HepG2 (cell line): ENCODE measurements around the gene ACSS2. TPM values are rescaled to one million over a fixed set of nuclear protein-coding genes. Genes with fewer than 3 reads are reported as not detected.
A peak's percentile ranks its signal among the peaks of the same experiment; 100 is the strongest.

Source experiments
- CBFB ChIP-seq: sonication (generic); formaldehyde crosslinking; IDR thresholded peaks from 2 replicates; pipeline ENCODE4 v1.4.0; 2020; ENCODE audit warnings: missing genetic modification reagents
- CREB1 ChIP-seq, 2 experiments: fragments of 450-650 bp in 1 of 2; IDR thresholded peaks; 2 replicates each; pipeline ENCODE4 v1.6.1; 2016 to 2017; ENCODE audit warnings: control low read depth in 1 of 2, mild to moderate bottlenecking in 1 of 2, missing compliant biosample characterization in 1 of 2, missing genetic modification characterization in 1 of 2
- ELF4 ChIP-seq: sonication (generic); formaldehyde crosslinking; IDR thresholded peaks from 2 replicates; pipeline ENCODE4 v1.5.0; 2020; ENCODE audit warnings: missing genetic modification reagents, mild to moderate bottlenecking, moderate library complexity, borderline replicate concordance
- ERF ChIP-seq: IDR thresholded peaks from 2 replicates; pipeline ENCODE4 v1.6.1; 2018; ENCODE audit warnings: missing biosample characterization, missing genetic modification reagents
- FOSL2 ChIP-seq: sonication (generic); formaldehyde crosslinking; IDR thresholded peaks from 2 replicates; pipeline ENCODE4 v1.4.0; 2020; ENCODE audit warnings: missing genetic modification reagents
- HNF4A ChIP-seq: sonication (generic); formaldehyde crosslinking; IDR thresholded peaks from 2 replicates; pipeline ENCODE4 v1.4.0; 2020; ENCODE audit warnings: missing genetic modification reagents
- IKZF1 ChIP-seq: fragments of 450-650 bp; IDR thresholded peaks from 2 replicates; pipeline ENCODE4 v1.7.1; 2016
- MLLT10 ChIP-seq: sonication (generic); formaldehyde crosslinking; IDR thresholded peaks from 2 replicates; pipeline ENCODE4 v1.4.0; 2020; ENCODE audit warnings: missing genetic modification reagents
- NFE2L2 ChIP-seq: fragments of 150-350 bp; IDR thresholded peaks from 2 replicates; pipeline ENCODE4 v1.6.1; 2014; ENCODE audit warnings: low read length
- REXO4 ChIP-seq: sonication (generic); formaldehyde crosslinking; IDR thresholded peaks from 2 replicates; pipeline ENCODE4 v1.8.0; 2022; ENCODE audit warnings: missing genetic modification reagents, mild to moderate bottlenecking, borderline replicate concordance
- SYNCRIP ChIP-seq: fragments of 200-400 bp; formaldehyde crosslinking; IDR thresholded peaks from 2 replicates; pipeline ENCODE4 v1.6.1; 2018; ENCODE audit warnings: mild to moderate bottlenecking, low read depth, low read length; ENCODE audit not compliant: insufficient read depth
- ZFP90 ChIP-seq: sonication (generic); formaldehyde crosslinking; IDR thresholded peaks from 2 replicates; pipeline ENCODE4 v1.8.0; 2022; ENCODE audit warnings: missing genetic modification reagents, mild to moderate bottlenecking, inconsistent platforms, borderline replicate concordance
- ZFX ChIP-seq: sonication (generic); formaldehyde crosslinking; IDR thresholded peaks from 2 replicates; pipeline ENCODE4 v1.4.0; 2020; ENCODE audit warnings: mild to moderate bottlenecking, low read depth, missing genetic modification reagents, moderate library complexity
- ZNF615 ChIP-seq: sonication (generic); formaldehyde crosslinking; IDR thresholded peaks from 2 replicates; pipeline ENCODE4 v1.5.0; 2020; ENCODE audit warnings: mild to moderate bottlenecking, missing genetic modification reagents, borderline replicate concordance
- ZNF629 ChIP-seq: sonication (generic); formaldehyde crosslinking; conservative IDR thresholded peaks from 2 replicates; pipeline ENCODE4 v1.5.0; 2020; ENCODE audit warnings: missing genetic modification reagents
- ZNF749 ChIP-seq: sonication (generic); formaldehyde crosslinking; IDR thresholded peaks from 2 replicates; pipeline ENCODE4 v1.8.0; 2022; ENCODE audit warnings: mild to moderate bottlenecking, missing genetic modification reagents, moderate library complexity, borderline replicate concordance
- ZSCAN21 ChIP-seq: sonication (generic); formaldehyde crosslinking; IDR thresholded peaks from 2 replicates; pipeline ENCODE4 v1.8.0; 2022; ENCODE audit warnings: mild to moderate bottlenecking, missing genetic modification reagents, moderate library complexity, borderline replicate concordance
- polyA plus RNA-seq, 8 experiments: library from polyadenylated mRNA; depleted of rRNA in 3 of 8; stranded (reverse) in 7 of 8; unstranded in 1 of 8; fragments of >200 nt; fragmentation: Illumina TruSeq in 4 of 8; extraction: Trizol in 4 of 8; gene quantifications; 2 replicates each; pipeline versions ENCODE4 v1.2.1 to v1.2.3, GENCODE V29; 2011 to 2016; ENCODE audit warnings: low read depth in 4 of 8, missing spikeins in 1 of 8, mixed read lengths in 1 of 8; ENCODE audit not compliant: insufficient read depth in 1 of 8
- total RNA-seq, 5 experiments: library from RNA; depleted of rRNA; stranded (reverse); fragments of >200 nt; fragmentation: Illumina TruSeq; extraction: Trizol; gene quantifications; 2 replicates each; pipeline ENCODE4 v1.2.3, GENCODE V29; 2016; ENCODE audit warnings: low read depth in 1 of 5
- TF ChIP-seq, protein P1 (sequence below): sonication (generic); formaldehyde crosslinking; IDR thresholded peaks from 2 replicates; pipeline ENCODE4 v1.4.0; 2020; ENCODE audit warnings: missing genetic modification reagents
- TF ChIP-seq, protein P2 (sequence below): sonication (generic); formaldehyde crosslinking; IDR thresholded peaks from 2 replicates; pipeline ENCODE4 v1.4.0; 2020; ENCODE audit warnings: mild to moderate bottlenecking, missing genetic modification reagents
- TF ChIP-seq, protein P3 (sequence below): IDR thresholded peaks from 2 replicates; pipeline ENCODE4 v1.6.1; 2016; ENCODE audit warnings: mild to moderate bottlenecking, missing biosample characterization, missing genetic modification reagents
- TF ChIP-seq, protein P4 (sequence below): sonication (generic); formaldehyde crosslinking; conservative IDR thresholded peaks from 2 replicates; pipeline ENCODE4 v1.4.0; 2020; ENCODE audit warnings: mild to moderate bottlenecking, missing genetic modification reagents, moderate library complexity
- TF ChIP-seq, protein P5 (sequence below): sonication (generic); formaldehyde crosslinking; IDR thresholded peaks from 2 replicates; pipeline ENCODE4 v1.5.0; 2020; ENCODE audit warnings: mild to moderate bottlenecking, missing genetic modification reagents, borderline replicate concordance

The ACSS2 gene
- total and polyA plus RNA-seq, 2 of the 13 experiments (the other 11 are each of a cell fraction or from before 2014, with no cell fraction given) = 72.8 to 89.7 TPM

DNA sequence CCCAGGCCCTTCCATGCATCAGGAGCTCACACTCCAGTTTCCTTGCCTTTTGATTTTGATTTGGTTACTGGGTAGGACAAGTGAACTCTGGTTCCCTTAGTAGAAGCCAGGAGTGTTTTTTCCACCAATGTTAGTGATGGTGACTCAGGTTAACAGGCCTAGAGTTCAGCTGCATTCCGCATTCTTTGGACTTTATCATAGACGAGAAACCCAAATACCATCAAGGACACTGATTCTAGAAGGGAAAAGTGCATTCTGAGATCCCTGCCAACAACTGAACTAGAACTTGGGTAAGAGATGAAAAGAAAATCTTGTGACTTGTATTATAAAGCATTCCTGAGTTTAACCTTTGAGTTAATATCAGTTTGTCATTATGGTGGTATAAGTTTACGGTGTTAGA, 70.2 kb downstream of the ACSS2 start (continued):
- TF ChIP-seq, protein P1, sequence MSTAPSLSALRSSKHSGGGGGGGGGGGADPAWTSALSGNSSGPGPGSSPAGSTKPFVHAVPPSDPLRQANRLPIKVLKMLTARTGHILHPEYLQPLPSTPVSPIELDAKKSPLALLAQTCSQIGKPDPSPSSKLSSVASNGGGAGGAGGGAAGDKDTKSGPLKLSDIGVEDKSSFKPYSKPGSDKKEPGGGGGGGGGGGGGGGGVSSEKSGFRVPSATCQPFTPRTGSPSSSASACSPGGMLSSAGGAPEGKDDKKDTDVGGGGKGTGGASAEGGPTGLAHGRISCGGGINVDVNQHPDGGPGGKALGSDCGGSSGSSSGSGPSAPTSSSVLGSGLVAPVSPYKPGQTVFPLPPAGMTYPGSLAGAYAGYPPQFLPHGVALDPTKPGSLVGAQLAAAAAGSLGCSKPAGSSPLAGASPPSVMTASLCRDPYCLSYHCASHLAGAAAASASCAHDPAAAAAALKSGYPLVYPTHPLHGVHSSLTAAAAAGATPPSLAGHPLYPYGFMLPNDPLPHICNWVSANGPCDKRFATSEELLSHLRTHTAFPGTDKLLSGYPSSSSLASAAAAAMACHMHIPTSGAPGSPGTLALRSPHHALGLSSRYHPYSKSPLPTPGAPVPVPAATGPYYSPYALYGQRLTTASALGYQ = no peak
- TF ChIP-seq, protein P2, sequence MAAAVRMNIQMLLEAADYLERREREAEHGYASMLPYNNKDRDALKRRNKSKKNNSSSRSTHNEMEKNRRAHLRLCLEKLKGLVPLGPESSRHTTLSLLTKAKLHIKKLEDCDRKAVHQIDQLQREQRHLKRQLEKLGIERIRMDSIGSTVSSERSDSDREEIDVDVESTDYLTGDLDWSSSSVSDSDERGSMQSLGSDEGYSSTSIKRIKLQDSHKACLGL (CRISPR knock-in tag) = no peak
- TF ChIP-seq MLLT10 (CRISPR knock-in tag) = no peak
- TF ChIP-seq, protein P3, sequence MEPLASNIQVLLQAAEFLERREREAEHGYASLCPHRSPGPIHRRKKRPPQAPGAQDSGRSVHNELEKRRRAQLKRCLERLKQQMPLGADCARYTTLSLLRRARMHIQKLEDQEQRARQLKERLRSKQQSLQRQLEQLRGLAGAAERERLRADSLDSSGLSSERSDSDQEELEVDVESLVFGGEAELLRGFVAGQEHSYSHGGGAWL (CRISPR knock-in tag) = no peak
- no peak for TF ChIP-seq ELF4 (CRISPR knock-in tag)
- TF ChIP-seq, protein P4, sequence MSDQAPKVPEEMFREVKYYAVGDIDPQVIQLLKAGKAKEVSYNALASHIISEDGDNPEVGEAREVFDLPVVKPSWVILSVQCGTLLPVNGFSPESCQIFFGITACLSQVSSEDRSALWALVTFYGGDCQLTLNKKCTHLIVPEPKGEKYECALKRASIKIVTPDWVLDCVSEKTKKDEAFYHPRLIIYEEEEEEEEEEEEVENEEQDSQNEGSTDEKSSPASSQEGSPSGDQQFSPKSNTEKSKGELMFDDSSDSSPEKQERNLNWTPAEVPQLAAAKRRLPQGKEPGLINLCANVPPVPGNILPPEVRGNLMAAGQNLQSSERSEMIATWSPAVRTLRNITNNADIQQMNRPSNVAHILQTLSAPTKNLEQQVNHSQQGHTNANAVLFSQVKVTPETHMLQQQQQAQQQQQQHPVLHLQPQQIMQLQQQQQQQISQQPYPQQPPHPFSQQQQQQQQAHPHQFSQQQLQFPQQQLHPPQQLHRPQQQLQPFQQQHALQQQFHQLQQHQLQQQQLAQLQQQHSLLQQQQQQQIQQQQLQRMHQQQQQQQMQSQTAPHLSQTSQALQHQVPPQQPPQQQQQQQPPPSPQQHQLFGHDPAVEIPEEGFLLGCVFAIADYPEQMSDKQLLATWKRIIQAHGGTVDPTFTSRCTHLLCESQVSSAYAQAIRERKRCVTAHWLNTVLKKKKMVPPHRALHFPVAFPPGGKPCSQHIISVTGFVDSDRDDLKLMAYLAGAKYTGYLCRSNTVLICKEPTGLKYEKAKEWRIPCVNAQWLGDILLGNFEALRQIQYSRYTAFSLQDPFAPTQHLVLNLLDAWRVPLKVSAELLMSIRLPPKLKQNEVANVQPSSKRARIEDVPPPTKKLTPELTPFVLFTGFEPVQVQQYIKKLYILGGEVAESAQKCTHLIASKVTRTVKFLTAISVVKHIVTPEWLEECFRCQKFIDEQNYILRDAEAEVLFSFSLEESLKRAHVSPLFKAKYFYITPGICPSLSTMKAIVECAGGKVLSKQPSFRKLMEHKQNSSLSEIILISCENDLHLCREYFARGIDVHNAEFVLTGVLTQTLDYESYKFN (CRISPR knock-in tag) = peak; percentile 53; the same call in 1 of the 2 replicates
- TF ChIP-seq REXO4 = no peak
- no peak for TF ChIP-seq CBFB (CRISPR knock-in tag)
- TF ChIP-seq ZNF615 (CRISPR knock-in tag) = no peak
- peak; percentile 21; the same call in 1 of the 2 replicates for TF ChIP-seq HNF4A
- no peak for TF ChIP-seq ZNF629 (CRISPR knock-in tag)
- TF ChIP-seq SYNCRIP = no peak
- TF ChIP-seq NFE2L2 = peak; percentile 3; the same call in 1 of the 2 replicates
- no peak for TF ChIP-seq ZSCAN21 (CRISPR knock-in tag)
- no peak for TF ChIP-seq ERF
- 0 out of 2 replicates have a peak, but pooled peaks have one; percentile 4 for TF ChIP-seq FOSL2 (CRISPR knock-in tag)
- no peak for TF ChIP-seq ZFP90 (CRISPR knock-in tag)
- TF ChIP-seq CREB1 (IDR thresholded peaks at IDR 0.05) = no peak
- no peak for TF ChIP-seq CREB1 (CRISPR knock-in tag; IDR thresholded peaks at IDR 0.05)
- no peak for TF ChIP-seq IKZF1
- no peak for TF ChIP-seq ZNF749 (CRISPR knock-in tag)
- TF ChIP-seq ZFX = peak; percentile 31; the same call in 1 of the 2 replicates
- TF ChIP-seq, protein P5, sequence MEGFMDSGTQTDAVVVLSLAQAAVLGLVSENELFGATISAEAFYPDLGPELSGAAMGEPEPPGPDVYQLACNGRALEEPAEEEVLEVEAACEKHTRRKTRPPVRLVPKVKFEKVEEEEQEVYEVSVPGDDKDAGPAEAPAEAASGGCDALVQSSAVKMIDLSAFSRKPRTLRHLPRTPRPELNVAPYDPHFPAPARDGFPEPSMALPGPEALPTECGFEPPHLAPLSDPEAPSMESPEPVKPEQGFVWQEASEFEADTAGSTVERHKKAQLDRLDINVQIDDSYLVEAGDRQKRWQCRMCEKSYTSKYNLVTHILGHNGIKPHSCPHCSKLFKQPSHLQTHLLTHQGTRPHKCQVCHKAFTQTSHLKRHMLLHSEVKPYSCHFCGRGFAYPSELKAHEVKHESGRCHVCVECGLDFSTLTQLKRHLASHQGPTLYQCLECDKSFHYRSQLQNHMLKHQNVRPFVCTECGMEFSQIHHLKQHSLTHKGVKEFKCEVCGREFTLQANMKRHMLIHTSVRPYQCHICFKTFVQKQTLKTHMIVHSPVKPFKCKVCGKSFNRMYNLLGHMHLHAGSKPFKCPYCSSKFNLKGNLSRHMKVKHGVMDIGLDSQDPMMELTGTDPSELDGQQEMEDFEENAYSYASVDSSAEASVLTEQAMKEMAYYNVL (CRISPR knock-in tag) = no peak
